IPS-18a (cell line): ENCODE results near the gene PPP1R14C.

ENCODE experiments used
- H3K27ac ChIP-seq: one replicate; pipeline ENCODE4 v1.5.1; 2013; ENCODE audit warnings: low read length
- H3K27me3 ChIP-seq: one replicate; pipeline ENCODE4 v1.6.1; 2013; ENCODE audit warnings: mild to moderate bottlenecking, low read length; ENCODE audit not compliant: control insufficient read depth, insufficient read depth
- H3K36me3 ChIP-seq: one replicate; pipeline ENCODE4 v1.6.1; 2013; ENCODE audit warnings: low read depth, low read length; ENCODE audit not compliant: control insufficient read depth
- H3K4me1 ChIP-seq: one replicate; pipeline ENCODE4 v1.6.1; 2013; ENCODE audit warnings: low read depth, low read length; ENCODE audit not compliant: control insufficient read depth
- H3K4me3 ChIP-seq: one replicate; pipeline ENCODE4 v1.5.1; 2013; ENCODE audit warnings: low read length
- H3K9ac ChIP-seq: one replicate; pipeline ENCODE4 v1.6.1; 2013; ENCODE audit warnings: mild to moderate bottlenecking, low read length, moderate library complexity
- H3K9me3 ChIP-seq: one replicate; pipeline ENCODE4 v1.6.1; 2013; ENCODE audit warnings: low read depth, low read length; ENCODE audit not compliant: control insufficient read depth

Gene PPP1R14C

GRCh38 chr6:150271172-150271500 lies 128.3 kb downstream of the PPP1R14C start:
- Histone ChIP-seq H3K27me3 (no peaks in the 10 kb centered on the region), H3K4me1 (no peaks in the 10 kb centered on the region), H3K9me3 (no peaks in the 10 kb centered on the region), H3K36me3 (no peaks in the 10 kb centered on the region), H3K9ac (no peak overlapping the region), H3K4me3 (no peak overlapping the region), H3K27ac (no peak overlapping the region)

GRCh38 chr6:150271501-150272263 lies 128.8 kb downstream of the PPP1R14C start:
- Histone ChIP-seq H3K27ac (no peak overlapping the region), H3K9ac (no peak overlapping the region), H3K36me3 (no peaks in the 10 kb centered on the region), H3K27me3 (no peaks in the 10 kb centered on the region), H3K4me3 (no peak overlapping the region), H3K9me3 (no peaks in the 10 kb centered on the region), H3K4me1 (no peaks in the 10 kb centered on the region)

GRCh38 chr6:150272264-150272975 lies 129.6 kb downstream of the PPP1R14C start:
- Histone ChIP-seq H3K27me3 (no peaks in the 10 kb centered on the region), H3K36me3 (no peaks in the 10 kb centered on the region), H3K9me3 (no peaks in the 10 kb centered on the region), H3K4me3 (no peak overlapping the region), H3K27ac (no peak overlapping the region), H3K9ac (no peak overlapping the region), H3K4me1 (no peaks in the 10 kb centered on the region)

- Histone ChIP-seq H3K9ac (no peak overlapping the region), H3K4me1 (no peaks in the 10 kb centered on the region), H3K27ac (no peak overlapping the region)
These were observed 130.1 kb downstream of the PPP1R14C start for GRCh38 chr6:150272976-150273315.

GRCh38 chr6:150273457-150274309 lies 130.8 kb downstream of the PPP1R14C start:
- Histone ChIP-seq H3K4me1 (no peaks in the 10 kb centered on the region), H3K36me3 (no peaks in the 10 kb centered on the region), H3K27ac (no peak overlapping the region), H3K4me3 (no peak overlapping the region), H3K9ac (no peak overlapping the region), H3K27me3 (no peaks in the 10 kb centered on the region), H3K9me3 (no peaks in the 10 kb centered on the region)

More at GRCh38 chr6:150272976-150273315, 130.1 kb downstream of the PPP1R14C start:
- Histone ChIP-seq H3K4me3 (no peak overlapping the region), H3K36me3 (no peaks in the 10 kb centered on the region), H3K27me3 (no peaks in the 10 kb centered on the region), H3K9me3 (no peaks in the 10 kb centered on the region)

- Histone ChIP-seq H3K36me3 (no peaks in the 10 kb centered on the region), H3K27ac (no peak overlapping the region), H3K4me1 (no peaks in the 10 kb centered on the region), H3K4me3 (no peak overlapping the region), H3K9me3 (no peaks in the 10 kb centered on the region), H3K27me3 (no peaks in the 10 kb centered on the region), H3K9ac (no peak overlapping the region)
These were observed 132.6 kb downstream of the PPP1R14C start for GRCh38 chr6:150275489-150275888.

GRCh38 chr6:150276168-150276936 lies 133.5 kb downstream of the PPP1R14C start:
- H3K27me3 ChIP-seq: no peaks in the 10 kb centered on the region
- H3K9ac ChIP-seq: no peak overlapping the region
- H3K4me3 ChIP-seq: no peak overlapping the region
- H3K4me1 ChIP-seq: no peaks in the 10 kb centered on the region
- H3K9me3 ChIP-seq: no peaks in the 10 kb centered on the region
- no peak overlapping the region for H3K27ac ChIP-seq
- H3K36me3 ChIP-seq: no peaks in the 10 kb centered on the region

- no peak overlapping the region for H3K4me3 ChIP-seq
These were observed 134.3 kb downstream of the PPP1R14C start for GRCh38 chr6:150276937-150277742.

GRCh38 chr6:150279533-150279932 lies 136.7 kb downstream of the PPP1R14C start:
- H3K9ac ChIP-seq: no peak overlapping the region
- H3K27ac ChIP-seq: no peak overlapping the region
- H3K4me3 ChIP-seq: no peak overlapping the region
- no peaks in the 10 kb centered on the region for H3K4me1 ChIP-seq
- H3K9me3 ChIP-seq: no peaks in the 10 kb centered on the region
- H3K36me3 ChIP-seq: no peaks in the 10 kb centered on the region
- no peaks in the 10 kb centered on the region for H3K27me3 ChIP-seq

More at GRCh38 chr6:150276937-150277742, 134.3 kb downstream of the PPP1R14C start:
- Histone ChIP-seq H3K36me3 (no peaks in the 10 kb centered on the region), H3K9me3 (no peaks in the 10 kb centered on the region), H3K27ac (no peak overlapping the region), H3K4me1 (no peaks in the 10 kb centered on the region), H3K9ac (no peak overlapping the region), H3K27me3 (no peaks in the 10 kb centered on the region)

GRCh38 chr6:150280703-150281102 lies 137.9 kb downstream of the PPP1R14C start:
- Histone ChIP-seq H3K27ac (no peak overlapping the region), H3K9me3 (no peaks in the 10 kb centered on the region), H3K27me3 (no peaks in the 10 kb centered on the region), H3K4me3 (no peak overlapping the region), H3K4me1 (no peaks in the 10 kb centered on the region), H3K9ac (no peak overlapping the region), H3K36me3 (no peaks in the 10 kb centered on the region)
